MM.1S (cell line): ENCODE measurements around the gene TGFBI.

ENCODE experiments used
- DNase-seq: peaks from one replicate; pipeline ENCODE4 v3.0.0-alpha.2; 2015
- H2AFZ ChIP-seq: fragments of 300-600 bp; sonication (generic); 2 replicates; pipeline ENCODE4 v1.6.0; 2016; ENCODE audit warnings: antibody characterized with exemption, low read length
- H3F3A ChIP-seq: fragments of 300-600 bp; sonication (generic); 2 replicates; pipeline ENCODE4 v1.6.1; 2016; ENCODE audit warnings: mild to moderate bottlenecking, antibody characterized with exemption, low read length, moderate library complexity, mixed read lengths; ENCODE audit not compliant: insufficient read depth
- H3K27ac ChIP-seq: fragments of 300-600 bp; sonication (generic); 2 replicates; pipeline ENCODE4 v1.5.1; 2016; ENCODE audit warnings: mild to moderate bottlenecking, low read length
- H3K27me3 ChIP-seq: fragments of 300-600 bp; sonication (generic); replicated peaks from 2 replicates; pipeline ENCODE4 v1.6.0; 2016; ENCODE audit warnings: low read length; ENCODE audit not compliant: insufficient read depth
- H3K36me3 ChIP-seq: fragments of 300-600 bp; sonication (generic); replicated peaks from 2 replicates; pipeline ENCODE4 v1.6.1; 2016; ENCODE audit warnings: mild to moderate bottlenecking, low read length, mixed read lengths; ENCODE audit not compliant: insufficient read depth
- H3K4me1 ChIP-seq: fragments of 300-600 bp; sonication (generic); 2 replicates; pipeline ENCODE4 v1.6.1; 2016; ENCODE audit warnings: low read length, mixed read lengths
- H3K4me2 ChIP-seq: fragments of 300-600 bp; sonication (generic); 2 replicates; pipeline ENCODE4 v1.6.0; 2016; ENCODE audit warnings: low read depth, low read length
- H3K4me3 ChIP-seq: fragments of 300-600 bp; sonication (generic); 2 replicates; pipeline ENCODE4 v1.5.1; 2016; ENCODE audit warnings: low read length, mixed read lengths
- H3K79me2 ChIP-seq: fragments of 300-600 bp; sonication (generic); 2 replicates; pipeline ENCODE4 v1.6.1; 2016; ENCODE audit warnings: mixed run types, low read length, mixed read lengths
- H3K9ac ChIP-seq: fragments of 300-600 bp; sonication (generic); 2 replicates; pipeline ENCODE4 v1.6.1; 2016; ENCODE audit warnings: low read length, mixed read lengths
- H3K9me2 ChIP-seq: fragments of 300-600 bp; sonication (generic); replicated peaks from 2 replicates; pipeline ENCODE4 v1.6.1; 2016; ENCODE audit warnings: mild to moderate bottlenecking, low read length, mixed read lengths; ENCODE audit not compliant: insufficient read depth
- H3K9me3 ChIP-seq: fragments of 300-600 bp; sonication (generic); replicated peaks from 2 replicates; pipeline ENCODE4 v1.6.1; 2016; ENCODE audit warnings: mild to moderate bottlenecking, low read length, mixed read lengths; ENCODE audit not compliant: insufficient read depth
- H4K20me1 ChIP-seq: fragments of 300-600 bp; sonication (generic); 2 replicates; pipeline ENCODE4 v1.6.1; 2016; ENCODE audit warnings: mild to moderate bottlenecking, low read length, moderate library complexity, mixed read lengths; ENCODE audit not compliant: insufficient read depth
- EZH2 ChIP-seq: fragments of 300-600 bp; sonication (generic); optimal IDR thresholded peaks from 2 replicates; pipeline ENCODE3; 2017; ENCODE audit warnings: low read depth, mild to moderate bottlenecking, antibody characterized with exemption, low read length, mixed read lengths
- EZH2phosphoT487 ChIP-seq: fragments of 300-600 bp; sonication (generic); IDR thresholded peaks from 2 replicates; pipeline ENCODE4 v1.6.1; 2018; ENCODE audit warnings: antibody characterized with exemption, low read length
- TF ChIP-seq, protein P1 (sequence below): fragments of 300-600 bp; sonication (generic); IDR thresholded peaks from 2 replicates; pipeline ENCODE4 v1.5.1; 2016; ENCODE audit warnings: antibody characterized with exemption, low read length, mixed read lengths

TGFBI gene

DNA sequence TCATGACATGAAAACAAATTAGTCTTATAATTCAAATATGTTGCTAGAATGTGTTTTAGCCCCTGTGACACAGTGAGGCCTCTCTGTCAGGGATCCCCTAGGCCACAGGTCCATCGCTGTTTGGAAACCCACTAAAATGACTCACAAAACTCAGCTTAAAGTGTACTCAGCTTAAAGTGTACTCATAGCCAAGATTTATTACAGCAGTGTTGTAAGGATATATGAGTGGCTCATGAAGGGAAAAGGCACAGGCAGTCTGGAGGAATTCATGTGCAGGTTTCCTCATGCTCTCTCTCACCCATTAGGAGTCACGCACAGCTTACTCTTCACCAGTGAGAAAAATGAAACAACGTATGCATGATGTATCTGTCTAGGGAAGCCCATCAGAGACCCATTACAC lies 24.4 kb upstream of the TGFBI start:
- H3K27me3 ChIP-seq, result no peaks in the 10 kb centered on the region
- H3K79me2 ChIP-seq, result no peaks in the 10 kb centered on the region
- no peaks in the 10 kb centered on the region for H3K9me3 ChIP-seq
- no peaks in the 10 kb centered on the region for H3K9me2 ChIP-seq
- H2AFZ ChIP-seq, result no peak overlapping the region
- H3K4me2 ChIP-seq, result no peak overlapping the region
- H3K36me3 ChIP-seq, result no peaks in the 10 kb centered on the region
- H3K9ac ChIP-seq, result no peak overlapping the region
- no peaks in the 10 kb centered on the region for H3F3A ChIP-seq
- no peaks in the 10 kb centered on the region for H3K4me1 ChIP-seq
- no peaks in the 10 kb centered on the region for H4K20me1 ChIP-seq
- TF ChIP-seq EZH2, result no peak
- no peak for TF ChIP-seq EZH2phosphoT487
- TF ChIP-seq, protein P1, sequence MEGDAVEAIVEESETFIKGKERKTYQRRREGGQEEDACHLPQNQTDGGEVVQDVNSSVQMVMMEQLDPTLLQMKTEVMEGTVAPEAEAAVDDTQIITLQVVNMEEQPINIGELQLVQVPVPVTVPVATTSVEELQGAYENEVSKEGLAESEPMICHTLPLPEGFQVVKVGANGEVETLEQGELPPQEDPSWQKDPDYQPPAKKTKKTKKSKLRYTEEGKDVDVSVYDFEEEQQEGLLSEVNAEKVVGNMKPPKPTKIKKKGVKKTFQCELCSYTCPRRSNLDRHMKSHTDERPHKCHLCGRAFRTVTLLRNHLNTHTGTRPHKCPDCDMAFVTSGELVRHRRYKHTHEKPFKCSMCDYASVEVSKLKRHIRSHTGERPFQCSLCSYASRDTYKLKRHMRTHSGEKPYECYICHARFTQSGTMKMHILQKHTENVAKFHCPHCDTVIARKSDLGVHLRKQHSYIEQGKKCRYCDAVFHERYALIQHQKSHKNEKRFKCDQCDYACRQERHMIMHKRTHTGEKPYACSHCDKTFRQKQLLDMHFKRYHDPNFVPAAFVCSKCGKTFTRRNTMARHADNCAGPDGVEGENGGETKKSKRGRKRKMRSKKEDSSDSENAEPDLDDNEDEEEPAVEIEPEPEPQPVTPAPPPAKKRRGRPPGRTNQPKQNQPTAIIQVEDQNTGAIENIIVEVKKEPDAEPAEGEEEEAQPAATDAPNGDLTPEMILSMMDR, result no peak
- no peak overlapping the region for H3K27ac ChIP-seq
- DNase-seq, result no peak
- no peak overlapping the region for H3K4me3 ChIP-seq

DNA sequence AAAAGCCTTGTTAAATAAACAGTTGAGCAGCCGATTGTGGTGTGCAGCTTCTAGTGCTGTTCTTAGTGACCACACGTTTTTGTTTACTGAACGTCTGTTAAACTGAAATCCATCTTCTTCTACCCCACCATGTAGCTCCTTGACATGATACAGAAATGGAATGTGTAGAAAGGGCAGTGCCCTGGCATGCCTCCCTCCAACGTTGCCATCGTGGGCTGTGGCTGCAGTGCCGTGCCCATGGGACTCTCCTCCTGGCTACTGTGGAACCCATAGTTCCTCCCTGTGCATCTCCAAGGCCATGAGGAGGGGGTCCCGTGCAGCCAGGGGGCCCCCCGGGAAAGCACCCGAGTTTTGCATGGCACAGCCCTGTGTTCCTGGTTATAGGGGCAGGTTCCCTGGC lies 23.3 kb upstream of the TGFBI start:
- H3K4me1 ChIP-seq, result no peaks in the 10 kb centered on the region
- no peaks in the 10 kb centered on the region for H3K79me2 ChIP-seq
- no peak overlapping the region for H3K4me3 ChIP-seq

DNA sequence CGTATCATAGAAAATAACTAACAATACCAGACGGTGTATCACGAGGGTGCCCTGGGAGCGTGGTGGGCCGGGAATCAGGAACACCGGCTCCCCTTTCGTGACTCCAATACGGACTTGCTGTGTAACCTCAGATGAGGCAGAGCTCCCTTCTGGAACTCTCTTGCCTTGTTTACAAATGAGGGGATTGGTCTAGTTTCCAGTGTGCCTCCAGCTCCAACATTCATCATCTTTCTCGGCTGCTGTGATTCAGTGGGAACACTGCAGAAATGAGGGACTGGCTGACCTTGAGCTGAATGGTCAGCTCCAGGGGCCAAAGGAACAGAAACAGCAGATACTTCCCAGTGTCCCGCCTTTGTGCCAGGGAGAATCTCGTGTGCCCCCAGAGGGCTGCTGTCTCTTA lies 22.6 kb upstream of the TGFBI start:
- no peak overlapping the region for H3K4me3 ChIP-seq
- no peak overlapping the region for H3K27ac ChIP-seq
- no peaks in the 10 kb centered on the region for H3K9me3 ChIP-seq
- no peak overlapping the region for H2AFZ ChIP-seq
- H3K79me2 ChIP-seq, result no peaks in the 10 kb centered on the region
- H3K27me3 ChIP-seq, result no peaks in the 10 kb centered on the region
- no peaks in the 10 kb centered on the region for H3K36me3 ChIP-seq
- no peak overlapping the region for H3K9ac ChIP-seq
- H3K4me2 ChIP-seq, result no peak overlapping the region
- no peaks in the 10 kb centered on the region for H3K9me2 ChIP-seq
- no peaks in the 10 kb centered on the region for H3K4me1 ChIP-seq
- H3F3A ChIP-seq, result no peaks in the 10 kb centered on the region
- no peaks in the 10 kb centered on the region for H4K20me1 ChIP-seq
- DNase-seq, result no peak
- TF ChIP-seq EZH2phosphoT487, result no peak
- TF ChIP-seq, protein P1, result no peak
- no peak for TF ChIP-seq EZH2

More for the DNA sequence above, 23.3 kb upstream of the TGFBI start:
- no peak overlapping the region for H2AFZ ChIP-seq
- no peaks in the 10 kb centered on the region for H3K36me3 ChIP-seq
- no peak overlapping the region for H3K27ac ChIP-seq
- no peak overlapping the region for H3K9ac ChIP-seq
- TF ChIP-seq EZH2phosphoT487 (no peak), EZH2 (no peak)
- TF ChIP-seq, protein P1, result no peak
- H3K9me2 ChIP-seq, result no peaks in the 10 kb centered on the region
- H3K27me3 ChIP-seq, result no peaks in the 10 kb centered on the region
- H3K9me3 ChIP-seq, result no peaks in the 10 kb centered on the region
- no peaks in the 10 kb centered on the region for H4K20me1 ChIP-seq
- DNase-seq, result no peak
- H3K4me2 ChIP-seq, result no peak overlapping the region
- no peaks in the 10 kb centered on the region for H3F3A ChIP-seq

DNA sequence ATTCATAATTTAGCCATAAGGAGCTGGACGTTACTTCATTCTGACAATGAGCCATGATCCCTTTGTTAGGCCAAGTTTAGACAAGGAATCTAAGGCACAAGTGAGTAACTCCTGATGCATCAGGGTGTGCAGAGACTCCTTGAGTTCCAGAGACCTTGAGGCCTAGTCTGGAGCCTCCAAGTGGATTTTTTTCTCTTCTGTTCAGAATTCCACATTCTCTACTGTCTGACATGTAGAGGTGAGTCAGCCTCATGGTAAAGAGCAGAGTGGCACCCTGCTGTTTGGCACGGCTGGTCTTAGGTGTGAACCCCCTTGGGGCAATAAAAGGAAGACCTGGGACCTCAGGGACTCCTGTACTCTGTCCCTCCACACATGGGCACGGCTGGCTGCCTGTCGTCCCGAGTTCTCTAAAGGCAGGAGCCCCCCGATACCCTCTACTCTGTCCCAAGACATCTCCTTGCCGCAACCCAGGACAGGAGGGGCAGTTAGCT lies 22.0 kb upstream of the TGFBI start:
- Histone ChIP-seq H3K4me1 (no peaks in the 10 kb centered on the region), H3K4me3 (no peak overlapping the region), H3K9me3 (no peaks in the 10 kb centered on the region), H4K20me1 (no peaks in the 10 kb centered on the region), H3K27ac (no peak overlapping the region), H3K36me3 (no peaks in the 10 kb centered on the region), H3K27me3 (no peaks in the 10 kb centered on the region), H3K4me2 (no peak overlapping the region), H3F3A (no peaks in the 10 kb centered on the region), H3K9me2 (no peaks in the 10 kb centered on the region), H3K79me2 (no peaks in the 10 kb centered on the region), H2AFZ (no peak overlapping the region), H3K9ac (no peak overlapping the region)
- DNase-seq, result no peak
- TF ChIP-seq EZH2phosphoT487 (no peak), EZH2 (no peak)
- TF ChIP-seq, protein P1, result no peak
